ENCODE measurements around the gene KLHDC9. TPM values are rescaled to one million over a fixed set of nuclear protein-coding genes. Genes with fewer than 3 reads are reported as not detected.

The KLHDC9 gene
- total and polyA plus RNA-seq, 2 of the 13 experiments (the other 11 are each of a cell fraction or from before 2014, with no cell fraction given): 2.9 TPM

- TF ChIP-seq, protein P1, sequence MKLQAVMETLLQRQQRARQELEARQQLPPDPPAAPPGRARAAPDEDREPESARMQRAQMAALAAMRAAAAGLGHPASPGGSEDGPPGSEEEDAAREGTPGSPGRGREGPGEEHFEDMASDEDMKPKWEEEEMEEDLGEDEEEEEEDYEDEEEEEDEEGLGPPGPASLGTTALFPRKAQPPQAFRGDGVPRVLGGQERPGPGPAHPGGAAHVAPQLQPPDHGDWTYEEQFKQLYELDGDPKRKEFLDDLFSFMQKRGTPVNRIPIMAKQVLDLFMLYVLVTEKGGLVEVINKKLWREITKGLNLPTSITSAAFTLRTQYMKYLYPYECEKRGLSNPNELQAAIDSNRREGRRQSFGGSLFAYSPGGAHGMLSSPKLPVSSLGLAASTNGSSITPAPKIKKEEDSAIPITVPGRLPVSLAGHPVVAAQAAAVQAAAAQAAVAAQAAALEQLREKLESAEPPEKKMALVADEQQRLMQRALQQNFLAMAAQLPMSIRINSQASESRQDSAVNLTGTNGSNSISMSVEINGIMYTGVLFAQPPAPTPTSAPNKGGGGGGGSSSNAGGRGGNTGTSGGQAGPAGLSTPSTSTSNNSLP (IDR thresholded peaks at IDR 0.05; ENCODE audit: low read depth, low read length): no peak
- TF ChIP-seq MIER3 (CRISPR knock-in tag; IDR thresholded peaks at IDR 0.05; ENCODE audit: borderline replicate concordance) (no peak), ZNF577 (CRISPR knock-in tag; IDR thresholded peaks at IDR 0.05; ENCODE audit: borderline replicate concordance, low read depth) (no peak), ZNF879 (CRISPR knock-in tag; IDR thresholded peaks at IDR 0.05) (no peak), HNF1A (IDR thresholded peaks at IDR 0.05; ENCODE audit: low read depth) (no peak), HNF1A (CRISPR knock-in tag; IDR thresholded peaks at IDR 0.05; ENCODE audit: borderline replicate concordance) (0 out of 2 replicates have a peak, but pooled peaks have one; percentile 36), SP4 (CRISPR knock-in tag; IDR thresholded peaks at IDR 0.05) (no peak), ATF1 (CRISPR knock-in tag; IDR thresholded peaks at IDR 0.05) (no peak), GATAD2A (CRISPR knock-in tag; IDR thresholded peaks at IDR 0.05) (no peak), STAG1 (CRISPR knock-in tag; IDR thresholded peaks at IDR 0.05) (peak; percentile 17; the same call in 1 of the 2 replicates), ZNF326 (CRISPR knock-in tag; IDR thresholded peaks at IDR 0.05; ENCODE audit: borderline replicate concordance) (no peak), PITX1 (CRISPR knock-in tag; IDR thresholded peaks at IDR 0.05) (no peak)
- TF ChIP-seq, protein P2, sequence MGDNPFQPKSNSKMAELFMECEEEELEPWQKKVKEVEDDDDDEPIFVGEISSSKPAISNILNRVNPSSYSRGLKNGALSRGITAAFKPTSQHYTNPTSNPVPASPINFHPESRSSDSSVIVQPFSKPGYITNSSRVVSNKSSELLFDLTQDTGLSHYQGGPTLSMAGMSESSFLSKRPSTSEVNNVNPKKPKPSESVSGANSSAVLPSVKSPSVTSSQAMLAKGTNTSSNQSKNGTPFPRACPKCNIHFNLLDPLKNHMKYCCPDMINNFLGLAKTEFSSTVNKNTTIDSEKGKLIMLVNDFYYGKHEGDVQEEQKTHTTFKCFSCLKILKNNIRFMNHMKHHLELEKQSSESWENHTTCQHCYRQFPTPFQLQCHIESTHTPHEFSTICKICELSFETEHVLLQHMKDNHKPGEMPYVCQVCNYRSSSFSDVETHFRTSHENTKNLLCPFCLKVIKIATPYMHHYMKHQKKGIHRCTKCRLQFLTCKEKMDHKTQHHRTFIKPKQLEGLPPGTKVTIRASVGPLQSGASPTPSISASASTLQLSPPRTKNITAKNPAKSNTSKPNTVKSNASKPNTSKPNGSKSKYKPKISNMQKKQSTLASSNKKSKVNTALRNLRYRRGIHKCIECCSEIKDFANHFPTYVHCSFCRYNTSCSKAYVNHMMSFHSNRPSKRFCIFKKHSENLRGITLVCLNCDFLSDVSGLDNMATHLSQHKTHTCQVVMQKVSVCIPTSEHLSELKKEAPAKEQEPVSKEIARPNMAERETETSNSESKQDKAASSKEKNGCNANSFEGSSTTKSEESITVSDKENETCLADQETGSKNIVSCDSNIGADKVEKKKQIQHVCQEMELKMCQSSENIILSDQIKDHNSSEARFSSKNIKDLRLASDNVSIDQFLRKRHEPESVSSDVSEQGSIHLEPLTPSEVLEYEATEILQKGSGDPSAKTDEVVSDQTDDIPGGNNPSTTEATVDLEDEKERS (CRISPR knock-in tag; IDR thresholded peaks at IDR 0.05): no peak; the same call in 1 of the 2 replicates
- TF ChIP-seq, protein P3, sequence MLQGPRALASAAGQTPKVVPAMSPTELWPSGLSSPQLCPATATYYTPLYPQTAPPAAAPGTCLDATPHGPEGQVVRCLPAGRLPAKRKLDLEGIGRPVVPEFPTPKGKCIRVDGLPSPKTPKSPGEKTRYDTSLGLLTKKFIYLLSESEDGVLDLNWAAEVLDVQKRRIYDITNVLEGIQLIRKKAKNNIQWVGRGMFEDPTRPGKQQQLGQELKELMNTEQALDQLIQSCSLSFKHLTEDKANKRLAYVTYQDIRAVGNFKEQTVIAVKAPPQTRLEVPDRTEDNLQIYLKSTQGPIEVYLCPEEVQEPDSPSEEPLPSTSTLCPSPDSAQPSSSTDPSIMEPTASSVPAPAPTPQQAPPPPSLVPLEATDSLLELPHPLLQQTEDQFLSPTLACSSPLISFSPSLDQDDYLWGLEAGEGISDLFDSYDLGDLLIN (CRISPR knock-in tag; IDR thresholded peaks at IDR 0.05; ENCODE audit: borderline replicate concordance): no peak
Observed at GRCh38 chr1:161098210-161099068, at the start of gene KLHDC9 (continued).

Data from HepG2 (cell line).